ENCODE results near the gene COL6A5.

DNA sequence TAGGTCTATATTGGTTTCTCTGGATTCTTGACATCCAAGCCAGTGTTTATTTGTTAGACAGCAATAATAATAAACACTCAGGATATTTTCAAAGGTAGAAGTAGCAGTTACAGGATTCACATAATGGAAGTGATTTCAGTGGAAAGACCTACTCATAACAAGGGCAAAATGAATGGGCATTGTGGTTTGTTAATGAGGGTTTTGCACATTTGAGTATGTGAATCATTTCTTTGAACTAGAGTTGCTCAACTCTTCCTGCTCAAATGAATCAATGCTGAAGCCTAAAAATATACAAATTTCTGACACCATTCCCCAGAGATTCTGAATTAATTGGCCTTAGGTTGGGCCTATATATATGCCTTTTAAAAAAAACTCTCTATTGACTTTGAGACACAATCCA, 4.1 kb upstream of the COL6A5 start:
- no peak for TF ChIP-seq CTCF (IDR thresholded peaks at IDR 0.05)
- no peak for TF ChIP-seq POLR2A (IDR thresholded peaks at IDR 0.05)
